Measurements from ENCODE around the gene HS3ST4. TPM values are rescaled to one million over a fixed set of nuclear protein-coding genes. Genes with fewer than 3 reads are reported as not detected.

The HS3ST4 gene
- total and polyA plus RNA-seq, 2 of the 4 experiments (the other 2 are of a cell fraction): not detected

DNA sequence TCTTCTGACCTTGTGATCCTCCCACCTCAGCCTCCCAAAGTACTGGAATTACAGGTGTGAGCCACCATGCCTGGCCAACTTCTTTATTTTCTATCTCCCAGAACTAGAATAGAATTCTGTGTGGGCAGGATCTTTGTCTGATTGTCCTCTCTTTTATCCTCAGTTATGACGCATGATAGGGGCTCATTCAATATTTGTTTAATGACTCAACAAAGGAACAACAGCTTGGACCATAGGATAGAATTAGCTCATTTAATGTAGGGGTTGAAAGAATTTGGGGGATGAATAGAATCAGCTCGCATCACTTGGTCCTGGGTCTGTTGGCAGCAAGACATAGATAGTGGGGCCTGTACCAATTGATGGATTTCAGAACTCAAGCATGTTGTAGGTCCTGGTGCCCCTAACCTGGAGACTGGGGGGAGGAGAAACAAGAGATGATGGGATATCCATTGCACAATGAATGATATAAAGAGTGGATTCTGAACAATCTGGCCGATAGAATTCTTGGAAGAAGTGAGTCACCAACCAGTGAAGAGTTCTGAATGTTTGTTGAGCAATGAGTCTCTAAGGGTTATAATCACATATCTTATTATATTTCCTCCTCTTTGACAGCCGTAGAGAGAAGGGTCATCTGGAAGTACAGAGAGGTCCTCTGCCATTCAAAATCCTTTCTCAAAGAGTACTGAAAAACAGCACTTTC lies 250.2 kb downstream of the HS3ST4 start:
- TF ChIP-seq CEBPB (IDR thresholded peaks at IDR 0.05; ENCODE audit: low read depth, low read length) (no peak), SMC3 (IDR thresholded peaks at IDR 0.05; ENCODE audit: low read depth, low read length) (no peak), POLR2A (IDR thresholded peaks at IDR 0.05; ENCODE audit: low read depth, low read length) (no peak), MAZ (IDR thresholded peaks at IDR 0.05; ENCODE audit: borderline replicate concordance, low read depth, low read length) (no peak), RCOR1 (IDR thresholded peaks at IDR 0.05; ENCODE audit: insufficient replicate concordance, low read length) (no peak), RFX5 (IDR thresholded peaks at IDR 0.05; ENCODE audit: low read depth, low read length) (no peak), MAFK (IDR thresholded peaks at IDR 0.05; ENCODE audit: low read depth, low read length) (no peak), BHLHE40 (IDR thresholded peaks at IDR 0.05; ENCODE audit: low read depth, low read length) (no peak), RAD21 (IDR thresholded peaks at IDR 0.05; ENCODE audit: low read length) (no peak), NFE2L2 (IDR thresholded peaks at IDR 0.05; ENCODE audit: low read depth, low read length) (no peak), MXI1 (IDR thresholded peaks at IDR 0.05; ENCODE audit: borderline replicate concordance, low read depth, low read length) (no peak), FOS (IDR thresholded peaks at IDR 0.05; ENCODE audit: low read depth, low read length) (no peak), CHD1 (IDR thresholded peaks at IDR 0.05; ENCODE audit: low read depth, low read length) (no peak)
- TF ChIP-seq, protein P1, sequence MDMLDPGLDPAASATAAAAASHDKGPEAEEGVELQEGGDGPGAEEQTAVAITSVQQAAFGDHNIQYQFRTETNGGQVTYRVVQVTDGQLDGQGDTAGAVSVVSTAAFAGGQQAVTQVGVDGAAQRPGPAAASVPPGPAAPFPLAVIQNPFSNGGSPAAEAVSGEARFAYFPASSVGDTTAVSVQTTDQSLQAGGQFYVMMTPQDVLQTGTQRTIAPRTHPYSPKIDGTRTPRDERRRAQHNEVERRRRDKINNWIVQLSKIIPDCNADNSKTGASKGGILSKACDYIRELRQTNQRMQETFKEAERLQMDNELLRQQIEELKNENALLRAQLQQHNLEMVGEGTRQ (IDR thresholded peaks at IDR 0.05; ENCODE audit: low read depth, low read length): no peak
- TF ChIP-seq, protein P2, sequence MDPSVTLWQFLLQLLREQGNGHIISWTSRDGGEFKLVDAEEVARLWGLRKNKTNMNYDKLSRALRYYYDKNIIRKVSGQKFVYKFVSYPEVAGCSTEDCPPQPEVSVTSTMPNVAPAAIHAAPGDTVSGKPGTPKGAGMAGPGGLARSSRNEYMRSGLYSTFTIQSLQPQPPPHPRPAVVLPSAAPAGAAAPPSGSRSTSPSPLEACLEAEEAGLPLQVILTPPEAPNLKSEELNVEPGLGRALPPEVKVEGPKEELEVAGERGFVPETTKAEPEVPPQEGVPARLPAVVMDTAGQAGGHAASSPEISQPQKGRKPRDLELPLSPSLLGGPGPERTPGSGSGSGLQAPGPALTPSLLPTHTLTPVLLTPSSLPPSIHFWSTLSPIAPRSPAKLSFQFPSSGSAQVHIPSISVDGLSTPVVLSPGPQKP (IDR thresholded peaks at IDR 0.05; ENCODE audit: borderline replicate concordance, low read depth, low read length): no peak
- TF ChIP-seq, protein P3, sequence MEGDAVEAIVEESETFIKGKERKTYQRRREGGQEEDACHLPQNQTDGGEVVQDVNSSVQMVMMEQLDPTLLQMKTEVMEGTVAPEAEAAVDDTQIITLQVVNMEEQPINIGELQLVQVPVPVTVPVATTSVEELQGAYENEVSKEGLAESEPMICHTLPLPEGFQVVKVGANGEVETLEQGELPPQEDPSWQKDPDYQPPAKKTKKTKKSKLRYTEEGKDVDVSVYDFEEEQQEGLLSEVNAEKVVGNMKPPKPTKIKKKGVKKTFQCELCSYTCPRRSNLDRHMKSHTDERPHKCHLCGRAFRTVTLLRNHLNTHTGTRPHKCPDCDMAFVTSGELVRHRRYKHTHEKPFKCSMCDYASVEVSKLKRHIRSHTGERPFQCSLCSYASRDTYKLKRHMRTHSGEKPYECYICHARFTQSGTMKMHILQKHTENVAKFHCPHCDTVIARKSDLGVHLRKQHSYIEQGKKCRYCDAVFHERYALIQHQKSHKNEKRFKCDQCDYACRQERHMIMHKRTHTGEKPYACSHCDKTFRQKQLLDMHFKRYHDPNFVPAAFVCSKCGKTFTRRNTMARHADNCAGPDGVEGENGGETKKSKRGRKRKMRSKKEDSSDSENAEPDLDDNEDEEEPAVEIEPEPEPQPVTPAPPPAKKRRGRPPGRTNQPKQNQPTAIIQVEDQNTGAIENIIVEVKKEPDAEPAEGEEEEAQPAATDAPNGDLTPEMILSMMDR (conservative IDR thresholded peaks at IDR 0.05; ENCODE audit: low read depth, low read length): no peak
- Histone ChIP-seq H3K9ac (ENCODE audit: low read depth, low read length) (no peak overlapping the region), H2AK9ac (replicated peaks; ENCODE audit: low read depth, low read length, poor library complexity) (no peak overlapping the region), H2BK120ac (ENCODE audit: low read depth, low read length) (no peak overlapping the region), H3K18ac (ENCODE audit: low read depth, low read length) (no peak overlapping the region), H2AFZ (replicated peaks; ENCODE audit: low read length, poor library complexity) (no peak overlapping the region), H3K14ac (replicated peaks; ENCODE audit: low read depth, low read length) (no peak overlapping the region), H2AK5ac (ENCODE audit: low read depth, low read length) (no peak overlapping the region), H3K27me3 (ENCODE audit: control insufficient read depth, insufficient read depth, low read length) (no peaks in the 10 kb centered on the region), H3K4me1 (ENCODE audit: control insufficient read depth, insufficient read depth, low read length) (no peaks in the 10 kb centered on the region), H4K5ac (ENCODE audit: low read depth, low read length) (no peak overlapping the region), H3K9me3 (ENCODE audit: control insufficient read depth, insufficient read depth, low read length) (peaks cover 12% of the 10 kb centered on the region), H2BK20ac (ENCODE audit: low read depth, low read length) (no peak overlapping the region), H4K8ac (ENCODE audit: low read depth in 2 of 2, low read length in 2 of 2) (no peak overlapping the region), H3K9me1 (ENCODE audit: insufficient read depth, low read length) (no peaks in the 10 kb centered on the region), H3K23ac (ENCODE audit: low read depth, low read length) (no peak overlapping the region), H2BK5ac (ENCODE audit: low read depth, low read length, poor library complexity, severe bottlenecking) (no peak overlapping the region), H2BK15ac (ENCODE audit: low read depth, low read length) (no peak overlapping the region), H3K4me3 (ENCODE audit: insufficient read depth, low read depth, low read length) (no peak overlapping the region), H4K91ac (ENCODE audit: insufficient read depth, low read depth, low read length) (no peak overlapping the region), H3K36me3 (ENCODE audit: control insufficient read depth, insufficient read depth, low read length) (no peaks in the 10 kb centered on the region), H3K79me1 (ENCODE audit: low read depth in 1 of 2, low read length in 2 of 2) (no peaks in the 10 kb centered on the region), H3K27ac (ENCODE audit: insufficient read depth, low read length) (no peak overlapping the region), H3K4me2 (ENCODE audit: low read depth, low read length) (no peak overlapping the region), H3K56ac (ENCODE audit: extremely low read depth, insufficient read depth, low read length) (no peak overlapping the region), H4K20me1 (ENCODE audit: insufficient read depth, low read length) (no peaks in the 10 kb centered on the region), H3K4ac (ENCODE audit: low read depth, low read length) (no peak overlapping the region)
- ATAC-seq (ENCODE audit: low read depth) (no peak), DNase-seq (no peak)
- no CpG with 5 or more reads among the region's 4 CpGs for WGBS, 2 experiments (ENCODE audit: extremely low coverage in 2 of 2, insufficient read length in 1 of 2)
- CTCF ChIA-PET: interaction anchor here (0.5 kb wide), 1 partner anchor 1037 kb away, joined by 4 read pairs; no protein-coding TSS in a partner anchor
- no TSS peak for BruUV-seq (replicated peaks)
- in situ Hi-C loops (cut with MboI; ENCODE audit: low sequenced_read_pairs): no loop called here
- dilution Hi-C loops (cut with HindIII; ENCODE audit: low sequenced_read_pairs, unreplicated experiment): no loop called here
- POLR2A ChIA-PET (ENCODE audit: unreplicated experiment): no interaction called here
- intact Hi-C loops (cut with micrococcal nuclease): no loop called here

Measured in IMR-90 (cell line).